Measurements from ENCODE around the gene GARNL3.

GARNL3 gene

DNA sequence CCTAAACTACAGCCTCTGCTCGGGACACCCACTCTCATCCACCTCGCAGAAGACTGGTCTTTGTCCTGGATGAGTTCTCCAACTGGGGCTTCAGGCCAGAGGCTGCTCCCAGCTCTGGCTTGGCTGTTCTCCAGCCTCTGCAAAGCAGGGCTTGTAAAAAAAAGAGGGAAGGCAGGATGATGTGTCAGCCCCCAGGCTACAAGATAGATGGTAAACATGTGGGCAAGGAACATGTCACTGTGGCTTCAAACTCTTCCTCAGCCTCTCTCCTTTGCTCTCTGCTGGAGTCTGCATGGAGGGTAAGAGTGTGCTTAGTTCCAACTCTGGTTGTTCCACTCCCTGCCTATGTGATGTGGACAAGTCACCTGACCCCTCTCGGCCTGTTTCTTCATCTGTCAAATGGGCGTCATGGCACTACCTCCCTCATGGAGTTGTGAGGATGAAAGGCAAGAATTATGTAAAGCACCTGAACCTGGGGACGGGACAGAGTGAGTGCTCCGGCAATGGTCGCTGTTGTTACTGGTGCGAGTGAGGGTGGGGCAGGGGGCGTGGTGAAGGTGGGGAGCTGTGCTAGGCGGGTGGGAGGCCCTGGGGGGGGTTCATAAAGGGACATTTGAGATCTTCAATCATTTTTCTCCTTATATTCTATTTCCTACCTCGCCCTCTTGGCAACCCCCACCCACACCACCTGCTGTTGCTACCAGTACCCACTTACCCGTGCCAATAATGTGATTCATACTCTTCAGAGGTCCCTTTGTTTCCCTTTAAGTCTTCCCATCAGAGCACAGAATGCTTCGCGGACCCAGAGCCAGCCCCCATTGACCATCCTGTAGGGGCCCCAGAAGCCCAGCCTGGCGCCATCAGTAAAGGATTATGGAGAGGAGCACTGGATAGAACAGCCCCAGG lies 152.8 kb downstream of the GARNL3 start:
- no peak overlapping the region for H3K4me3 ChIP-seq (ENCODE audit: low read depth, low read length)
- no peak for DNase-seq (ENCODE audit: low read depth)
- TF ChIP-seq, protein P1, sequence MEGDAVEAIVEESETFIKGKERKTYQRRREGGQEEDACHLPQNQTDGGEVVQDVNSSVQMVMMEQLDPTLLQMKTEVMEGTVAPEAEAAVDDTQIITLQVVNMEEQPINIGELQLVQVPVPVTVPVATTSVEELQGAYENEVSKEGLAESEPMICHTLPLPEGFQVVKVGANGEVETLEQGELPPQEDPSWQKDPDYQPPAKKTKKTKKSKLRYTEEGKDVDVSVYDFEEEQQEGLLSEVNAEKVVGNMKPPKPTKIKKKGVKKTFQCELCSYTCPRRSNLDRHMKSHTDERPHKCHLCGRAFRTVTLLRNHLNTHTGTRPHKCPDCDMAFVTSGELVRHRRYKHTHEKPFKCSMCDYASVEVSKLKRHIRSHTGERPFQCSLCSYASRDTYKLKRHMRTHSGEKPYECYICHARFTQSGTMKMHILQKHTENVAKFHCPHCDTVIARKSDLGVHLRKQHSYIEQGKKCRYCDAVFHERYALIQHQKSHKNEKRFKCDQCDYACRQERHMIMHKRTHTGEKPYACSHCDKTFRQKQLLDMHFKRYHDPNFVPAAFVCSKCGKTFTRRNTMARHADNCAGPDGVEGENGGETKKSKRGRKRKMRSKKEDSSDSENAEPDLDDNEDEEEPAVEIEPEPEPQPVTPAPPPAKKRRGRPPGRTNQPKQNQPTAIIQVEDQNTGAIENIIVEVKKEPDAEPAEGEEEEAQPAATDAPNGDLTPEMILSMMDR (IDR thresholded peaks at IDR 0.05; ENCODE audit: low read depth, low read length, missing control alignments), result no peak

DNA sequence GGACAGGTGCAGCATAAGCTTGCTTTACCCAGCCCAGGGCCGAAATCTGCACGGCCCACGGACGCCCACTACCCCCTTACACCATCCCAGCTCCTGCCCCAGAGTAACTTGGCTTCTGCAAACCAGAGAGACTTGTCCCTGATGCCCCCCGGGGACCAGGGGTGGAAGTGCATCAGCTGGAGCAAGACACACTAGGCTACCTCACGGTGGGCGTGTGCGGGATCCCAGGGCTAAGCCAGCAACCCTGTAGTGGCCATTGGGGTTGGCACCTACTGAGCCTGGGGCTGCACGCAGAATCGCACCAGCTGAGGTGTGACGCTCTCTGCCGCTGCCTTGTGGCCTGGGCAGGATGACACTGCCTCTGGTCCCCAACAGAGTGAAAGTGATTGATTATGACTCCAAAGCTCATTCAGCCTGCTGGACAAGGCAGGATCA lies 153.5 kb downstream of the GARNL3 start:
- TF ChIP-seq, protein P1 (IDR thresholded peaks at IDR 0.05; ENCODE audit: low read depth, low read length, missing control alignments), result peak; percentile 69
- H3K4me3 ChIP-seq (ENCODE audit: low read depth, low read length), result no peak overlapping the region
- DNase-seq (ENCODE audit: low read depth), result no peak

DNA sequence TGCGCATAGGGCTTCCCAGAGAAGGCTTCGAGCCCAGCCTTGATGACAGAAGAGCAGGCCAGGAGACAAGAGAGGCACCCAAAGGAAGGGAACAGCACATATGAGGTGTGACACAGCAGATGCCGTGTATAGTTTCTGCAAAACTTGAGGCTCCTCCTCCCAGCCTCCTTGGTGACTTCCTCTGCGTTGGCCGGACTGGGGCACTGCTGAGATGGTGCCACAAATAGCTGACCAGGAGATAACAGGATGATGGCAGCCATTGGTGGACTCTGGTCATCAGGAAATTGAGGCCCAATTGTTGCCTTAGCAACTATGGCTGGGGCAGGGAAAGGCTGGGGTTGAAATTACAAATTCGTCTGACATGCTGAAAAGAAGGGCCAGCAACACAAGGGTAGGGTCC lies 154.8 kb downstream of the GARNL3 start:
- TF ChIP-seq, protein P1 (IDR thresholded peaks at IDR 0.05; ENCODE audit: low read depth, low read length, missing control alignments), result no peak
- H3K4me3 ChIP-seq (ENCODE audit: low read depth, low read length), result peak overlapping the region; percentile 58
- no peak for DNase-seq (ENCODE audit: low read depth)

DNA sequence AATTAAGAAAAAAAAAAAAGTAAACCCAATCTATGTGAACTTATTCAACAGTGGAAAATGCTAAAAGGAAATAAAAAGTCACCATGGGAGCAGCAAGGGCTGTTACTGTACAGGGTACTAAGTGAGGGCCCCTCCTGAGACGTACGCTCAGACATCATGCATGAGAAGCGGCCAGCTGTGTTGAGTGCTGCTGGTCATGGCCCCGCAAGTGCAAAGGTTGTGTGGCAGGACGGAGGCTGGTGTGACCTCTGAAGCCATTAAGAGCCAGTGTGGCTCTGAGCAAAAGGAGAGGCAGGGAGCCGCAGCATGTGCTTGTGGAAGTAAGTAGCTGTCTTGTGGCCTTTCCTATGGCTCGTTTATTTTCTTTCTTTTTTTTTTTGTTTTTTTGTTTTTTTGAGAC lies 156.5 kb downstream of the GARNL3 start:
- no peak for DNase-seq (ENCODE audit: low read depth)
- no peak overlapping the region for H3K4me3 ChIP-seq (ENCODE audit: low read depth, low read length)
- TF ChIP-seq, protein P1 (IDR thresholded peaks at IDR 0.05; ENCODE audit: low read depth, low read length, missing control alignments), result no peak

DNA sequence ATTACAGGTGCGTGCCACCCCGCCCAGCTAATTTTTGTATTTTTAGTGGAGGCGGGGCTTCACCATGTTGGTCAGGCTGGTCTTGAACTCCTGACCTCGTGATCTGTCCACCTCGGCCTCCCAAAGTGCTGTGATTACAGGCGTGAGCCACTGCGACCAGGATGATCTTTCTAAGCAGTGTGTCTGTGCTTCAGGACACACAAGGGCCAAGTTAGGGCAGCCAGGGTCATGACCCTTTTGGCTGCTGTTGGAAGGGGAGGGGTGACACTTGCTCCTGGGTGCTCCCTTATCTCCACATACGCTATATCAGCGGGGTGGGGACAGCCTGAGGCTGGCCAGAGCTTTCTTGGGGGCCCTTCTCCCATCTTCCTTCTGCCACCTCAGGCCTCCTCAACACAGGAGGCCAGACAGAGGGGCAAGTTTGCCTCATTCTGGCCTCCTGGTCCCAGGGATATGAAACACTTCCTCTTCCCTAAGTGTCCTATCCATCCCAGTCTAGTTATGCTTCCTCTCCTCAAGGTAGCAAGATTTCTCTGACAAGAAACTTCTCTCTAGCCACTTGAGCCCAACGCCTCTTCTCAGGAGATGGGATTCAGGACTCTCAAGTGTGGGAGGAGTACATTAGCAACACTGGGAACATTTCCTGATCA lies 157.7 kb downstream of the GARNL3 start:
- no peak overlapping the region for H3K4me3 ChIP-seq (ENCODE audit: low read depth, low read length)
- TF ChIP-seq, protein P1 (IDR thresholded peaks at IDR 0.05; ENCODE audit: low read depth, low read length, missing control alignments), result no peak
- DNase-seq (ENCODE audit: low read depth), result no peak

DNA sequence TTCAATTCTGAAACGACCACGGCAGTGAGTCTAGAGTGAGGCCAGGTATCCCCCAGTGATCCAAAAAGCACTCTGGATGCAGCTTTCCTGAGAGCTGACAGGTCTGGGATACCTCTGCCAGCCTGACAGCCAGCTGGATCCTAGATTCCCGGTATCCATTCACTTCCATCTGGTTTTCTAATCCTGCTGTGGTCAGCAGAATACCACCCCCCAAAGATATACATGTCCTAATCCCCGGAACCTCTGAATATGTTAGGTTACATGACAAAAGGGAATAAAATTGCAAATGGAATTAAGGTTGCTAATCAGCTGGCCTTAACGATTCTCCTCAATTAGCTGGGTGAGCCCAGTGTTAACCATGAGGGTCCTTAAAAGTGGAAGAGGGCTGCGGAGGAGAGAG lies 158.2 kb downstream of the GARNL3 start:
- no peak for DNase-seq (ENCODE audit: low read depth)
- TF ChIP-seq, protein P1 (IDR thresholded peaks at IDR 0.05; ENCODE audit: low read depth, low read length, missing control alignments), result no peak
- peak overlapping the region; percentile 95 for H3K4me3 ChIP-seq (ENCODE audit: low read depth, low read length)
